ENCODE measurements around the gene NISCH. TPM values are rescaled to one million over a fixed set of nuclear protein-coding genes. Genes with fewer than 3 reads are reported as not detected.

Gene NISCH
- total and polyA plus RNA-seq, 2 experiments from 2014 or later: 58.9 to 74.5 TPM

GRCh38 chr3:52490035-52490938 is 34.9 kb downstream of the NISCH start:
- no peaks in the 10 kb centered on the region for H3K9me3 ChIP-seq (ENCODE audit: low read depth)
- H3K4me3 ChIP-seq: no peak overlapping the region
- H3K27ac ChIP-seq: no peak overlapping the region
- no peaks in the 10 kb centered on the region for H3K4me1 ChIP-seq (ENCODE audit: insufficient read depth)
- no peak for DNase-seq (ENCODE audit: low spot score)
- WGBS (ENCODE audit: low lambda C conversion rate, missing lambda C conversion rate): 89% methylated on average over 22 of the region's 22 CpGs
- no peaks in the 10 kb centered on the region for H3K36me3 ChIP-seq (replicated peaks; ENCODE audit: insufficient read depth, low read depth)
- H3K79me2 ChIP-seq: no peaks in the 10 kb centered on the region
- H2AFZ ChIP-seq: no peak overlapping the region
- no peak overlapping the region for H3K4me2 ChIP-seq
- H4K20me1 ChIP-seq (ENCODE audit: insufficient read depth, poor library complexity, severe bottlenecking): no peaks in the 10 kb centered on the region
- TF ChIP-seq EZH2phosphoT487 (IDR thresholded peaks at IDR 0.05; ENCODE audit: low read depth, severe bottlenecking, unreplicated experiment) (no peak), EZH2 (IDR thresholded peaks at IDR 0.05; ENCODE audit: borderline replicate concordance) (no peak), CTCF (IDR thresholded peaks at IDR 0.05; ENCODE audit: poor library complexity) (no peak)
- H3K27me3 ChIP-seq: no peaks in the 10 kb centered on the region
- no peaks in the 10 kb centered on the region for H3K9me2 ChIP-seq (replicated peaks; ENCODE audit: insufficient read depth)

GRCh38 chr3:52490939-52491526 is 35.6 kb downstream of the NISCH start:
- Histone ChIP-seq H3K4me1 (ENCODE audit: insufficient read depth) (no peaks in the 10 kb centered on the region), H3K9me3 (ENCODE audit: low read depth) (no peaks in the 10 kb centered on the region), H3K27ac (no peak overlapping the region), H3K36me3 (replicated peaks; ENCODE audit: insufficient read depth, low read depth) (no peaks in the 10 kb centered on the region), H3K79me2 (no peaks in the 10 kb centered on the region), H3K9me2 (replicated peaks; ENCODE audit: insufficient read depth) (no peaks in the 10 kb centered on the region), H3K4me2 (no peak overlapping the region), H2AFZ (no peak overlapping the region), H3K27me3 (no peaks in the 10 kb centered on the region), H4K20me1 (ENCODE audit: insufficient read depth, poor library complexity, severe bottlenecking) (no peaks in the 10 kb centered on the region), H3K4me3 (no peak overlapping the region)
- TF ChIP-seq CTCF (IDR thresholded peaks at IDR 0.05; ENCODE audit: poor library complexity): no peak
- no peak for TF ChIP-seq EZH2phosphoT487 (IDR thresholded peaks at IDR 0.05; ENCODE audit: low read depth, severe bottlenecking, unreplicated experiment)
- WGBS (ENCODE audit: low lambda C conversion rate, missing lambda C conversion rate): 91% methylated on average over 16 of the region's 23 CpGs
- DNase-seq (ENCODE audit: low spot score): no peak

- H3K9me2 ChIP-seq (replicated peaks; ENCODE audit: insufficient read depth): no peaks in the 10 kb centered on the region
- 96% methylated on average over 21 of the region's 21 CpGs for WGBS (ENCODE audit: low lambda C conversion rate, missing lambda C conversion rate)
- H3K4me2 ChIP-seq: no peak overlapping the region
- no peak overlapping the region for H2AFZ ChIP-seq
- no peaks in the 10 kb centered on the region for H3K4me1 ChIP-seq (ENCODE audit: insufficient read depth)
- no peak overlapping the region for H3K27ac ChIP-seq
- no peaks in the 10 kb centered on the region for H3K27me3 ChIP-seq
- H3K9me3 ChIP-seq (ENCODE audit: low read depth): no peaks in the 10 kb centered on the region
- no peak overlapping the region for H3K4me3 ChIP-seq
- H3K79me2 ChIP-seq: no peaks in the 10 kb centered on the region
- H4K20me1 ChIP-seq (ENCODE audit: insufficient read depth, poor library complexity, severe bottlenecking): no peaks in the 10 kb centered on the region
- TF ChIP-seq EZH2phosphoT487 (IDR thresholded peaks at IDR 0.05; ENCODE audit: low read depth, severe bottlenecking, unreplicated experiment) (no peak), EZH2 (IDR thresholded peaks at IDR 0.05; ENCODE audit: borderline replicate concordance) (no peak), CTCF (IDR thresholded peaks at IDR 0.05; ENCODE audit: poor library complexity) (no peak)
- no peaks in the 10 kb centered on the region for H3K36me3 ChIP-seq (replicated peaks; ENCODE audit: insufficient read depth, low read depth)
- no peak for DNase-seq (ENCODE audit: low spot score)
Measured at GRCh38 chr3:52492059-52492458, 36.7 kb downstream of the NISCH start.
